ENCODE measurements around the gene RBM47.
"Not testable (repeated sequence)": the region's sequence is repeated elsewhere in the genome, so short reads cannot be mapped to it uniquely, and the experiment has no call there.

Gene RBM47

DNA sequence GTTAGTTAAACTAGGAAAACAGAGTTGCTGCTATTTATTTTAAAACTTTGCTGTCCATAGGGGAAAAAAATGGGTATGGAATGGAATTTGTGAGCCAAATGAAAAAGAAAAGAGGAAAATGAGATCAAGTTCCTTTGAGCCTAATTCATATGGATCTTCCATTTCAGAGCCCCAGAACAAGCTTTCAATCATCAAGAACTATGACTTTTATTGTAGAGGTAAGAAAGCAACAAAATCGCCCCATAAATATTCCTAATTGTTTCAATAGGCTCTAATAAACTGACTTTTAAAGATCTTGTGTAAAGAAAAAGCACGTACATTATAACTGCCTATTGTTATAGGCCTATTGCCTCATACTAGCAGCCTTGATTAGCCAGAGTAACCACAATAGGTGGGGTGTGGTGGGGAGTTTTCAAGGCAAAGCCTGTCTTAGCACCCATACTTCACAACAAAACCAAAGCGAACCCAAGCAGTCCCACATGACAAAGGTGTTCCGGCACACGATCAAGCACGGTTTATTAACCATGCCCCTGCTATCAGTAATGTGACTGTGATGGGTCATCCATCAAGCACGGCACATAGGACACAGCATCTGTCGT is 44.4 kb downstream of the RBM47 start:
- no peak for DNase-seq

DNA sequence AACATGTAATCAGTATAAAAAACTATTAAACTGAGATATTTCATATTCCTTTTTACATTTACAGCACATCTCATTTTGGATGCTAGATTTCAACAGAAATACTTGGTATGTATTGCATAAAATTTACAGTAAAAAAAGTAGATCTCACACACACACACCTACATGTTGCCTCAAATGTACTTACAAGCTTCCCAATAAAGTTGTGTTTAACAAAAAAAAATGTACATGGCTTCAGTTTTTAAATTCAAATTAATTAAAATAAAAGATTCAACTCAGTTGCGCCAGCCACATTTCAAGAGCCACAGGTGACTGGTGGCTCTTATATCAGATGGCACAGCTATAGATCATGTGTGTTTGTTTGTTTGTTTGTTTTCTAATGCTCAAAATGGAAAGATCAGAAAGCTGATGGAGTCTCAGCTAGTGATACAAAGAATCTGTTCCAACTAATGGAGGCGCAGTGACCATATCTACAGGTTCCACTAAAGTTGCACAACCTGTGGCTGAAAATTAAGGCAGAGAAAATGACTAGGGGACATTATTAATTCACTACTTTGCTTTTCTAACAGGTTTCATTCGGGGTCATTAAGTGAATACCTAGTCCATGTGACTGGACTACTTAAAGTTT is 45.0 kb downstream of the RBM47 start:
- DNase-seq, result no peak

DNA sequence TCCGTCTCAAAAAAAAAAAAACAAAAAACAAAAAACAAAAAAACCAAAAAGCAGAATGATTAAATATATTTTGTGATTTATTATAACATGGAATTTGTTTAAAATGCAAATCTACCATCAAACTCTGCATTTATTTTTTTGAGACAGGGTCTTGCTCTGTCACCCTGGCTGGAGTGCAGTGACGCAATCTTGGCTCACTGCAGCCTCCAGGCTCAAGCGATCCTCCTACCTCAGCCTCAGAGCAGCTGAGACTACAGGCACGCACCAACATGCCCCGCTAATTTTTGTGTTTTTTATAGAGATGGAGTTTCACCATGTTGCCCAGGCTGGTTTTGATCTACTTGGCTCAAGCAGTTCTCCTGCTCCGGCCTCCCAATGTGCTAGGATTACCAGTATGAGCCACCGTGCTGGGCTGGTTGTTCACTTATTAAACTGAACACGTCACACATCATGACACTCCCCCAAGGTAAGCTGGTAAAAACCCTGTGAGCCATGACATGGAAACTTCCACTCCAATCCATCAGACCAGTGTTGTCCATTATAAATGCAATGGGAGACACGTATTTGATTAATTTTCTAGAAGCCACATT is 45.7 kb downstream of the RBM47 start:
- no peak for DNase-seq

DNA sequence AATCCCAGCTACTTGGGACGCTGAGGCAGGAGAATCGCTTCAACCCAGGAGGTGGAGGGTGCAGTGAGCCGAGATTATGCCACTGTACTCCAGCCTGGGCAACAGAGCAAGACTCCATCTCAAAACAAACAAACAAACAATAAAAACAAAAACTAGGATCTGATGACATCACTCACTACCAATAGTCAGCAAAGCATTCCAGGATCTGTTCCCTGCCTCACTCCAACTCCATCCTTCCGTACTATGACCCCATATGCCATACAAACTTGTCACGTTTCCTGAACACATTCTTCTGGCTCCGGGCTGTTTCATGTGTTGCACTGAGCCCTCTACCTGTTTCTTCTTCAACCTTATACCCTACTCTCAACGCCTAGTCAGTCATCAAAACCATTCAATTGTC is 47.3 kb downstream of the RBM47 start:
- DNase-seq, result no peak

DNA sequence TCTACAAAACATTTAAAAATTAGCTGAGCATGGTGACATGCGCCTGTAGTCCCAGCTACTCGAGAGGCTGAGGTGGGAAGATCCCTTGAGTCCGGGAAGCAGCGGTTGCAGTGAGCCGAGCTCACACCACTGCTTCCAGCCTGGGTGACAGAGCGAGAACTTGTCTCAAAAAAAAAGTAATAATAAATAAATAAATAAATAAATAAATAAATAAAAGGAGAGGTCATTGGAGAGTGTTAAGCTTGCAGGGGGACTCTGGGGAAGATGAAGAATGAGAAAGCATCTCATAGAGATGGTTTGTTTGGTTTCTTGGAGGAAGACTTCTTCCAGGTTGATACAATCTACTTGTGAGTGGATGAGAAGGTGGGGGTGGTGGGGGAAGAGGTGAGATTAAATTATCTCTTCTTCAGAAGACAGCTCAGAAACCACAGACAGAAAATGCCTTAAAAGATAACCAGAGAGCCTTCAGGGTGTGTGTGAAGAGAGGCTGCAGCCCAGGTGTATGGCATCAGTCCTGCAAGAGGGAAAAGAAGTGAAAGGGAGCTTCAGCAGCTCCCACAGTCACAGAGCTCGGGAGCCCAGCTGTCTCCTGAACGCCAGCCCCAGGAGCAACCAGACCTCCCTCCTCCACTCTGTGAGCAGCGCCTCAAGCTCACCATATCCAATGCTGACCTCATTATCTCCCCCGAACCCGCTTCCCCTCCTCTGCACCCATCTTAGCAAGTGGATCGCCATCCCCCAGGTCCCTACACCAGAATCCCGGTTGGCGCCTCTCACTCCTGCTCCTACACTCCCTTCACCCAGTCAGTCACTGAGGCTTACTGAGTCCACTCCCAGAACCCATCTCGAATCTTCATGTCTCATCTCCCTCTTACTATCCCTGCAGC is 48.2 kb downstream of the RBM47 start:
- no peak for DNase-seq

DNA sequence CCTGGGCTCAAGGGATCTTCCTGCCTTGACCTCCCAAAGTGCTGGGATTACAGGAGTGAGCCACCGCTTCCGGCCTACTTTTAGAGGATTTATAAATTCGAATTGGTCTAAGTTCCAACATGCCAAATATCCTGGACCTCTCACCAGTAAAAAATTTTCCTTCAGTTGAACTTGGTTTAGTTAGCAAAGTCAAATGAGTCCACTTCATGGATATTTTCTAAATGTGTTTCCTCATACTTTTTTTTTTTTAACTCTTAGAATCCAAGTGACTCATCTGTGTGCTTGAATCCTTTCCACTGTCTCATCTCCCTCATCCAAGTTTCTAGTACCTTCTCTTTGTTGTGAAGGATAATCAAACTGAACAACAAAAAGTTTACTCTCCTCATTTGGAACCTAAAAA is 49.7 kb downstream of the RBM47 start:
- DNase-seq, result no peak

DNA sequence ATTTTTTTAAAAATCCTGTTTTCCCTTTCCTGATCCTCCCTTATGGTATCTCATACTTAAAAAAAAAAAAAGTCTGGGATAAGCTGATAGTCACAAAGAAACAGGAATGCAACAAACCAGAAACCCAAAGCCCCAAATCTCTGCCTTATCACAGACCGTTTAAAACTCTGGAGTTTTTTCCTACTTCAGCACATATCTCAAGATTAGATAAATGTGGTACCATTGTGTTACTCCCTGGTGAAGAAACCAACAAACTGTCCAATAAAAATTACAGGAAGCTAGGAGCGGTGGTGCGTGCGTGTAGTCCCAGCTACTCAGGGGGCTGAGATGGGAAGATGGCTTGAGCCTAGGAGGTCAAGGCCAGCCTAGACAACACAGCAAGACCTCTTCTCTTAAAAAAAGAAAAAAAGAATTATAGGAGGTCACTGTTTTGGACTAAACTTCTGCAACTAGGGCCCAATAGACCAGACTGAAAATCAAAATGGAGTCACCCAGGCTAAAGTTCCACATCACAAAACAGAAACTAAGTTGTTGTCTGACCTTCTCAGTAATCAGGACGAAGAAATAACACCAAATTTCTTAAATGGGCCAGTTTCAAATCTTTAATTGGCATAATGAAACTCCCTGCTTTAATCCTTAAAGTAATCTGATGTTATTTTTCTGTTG is 51.9 kb downstream of the RBM47 start:
- DNase-seq, result no peak

DNA sequence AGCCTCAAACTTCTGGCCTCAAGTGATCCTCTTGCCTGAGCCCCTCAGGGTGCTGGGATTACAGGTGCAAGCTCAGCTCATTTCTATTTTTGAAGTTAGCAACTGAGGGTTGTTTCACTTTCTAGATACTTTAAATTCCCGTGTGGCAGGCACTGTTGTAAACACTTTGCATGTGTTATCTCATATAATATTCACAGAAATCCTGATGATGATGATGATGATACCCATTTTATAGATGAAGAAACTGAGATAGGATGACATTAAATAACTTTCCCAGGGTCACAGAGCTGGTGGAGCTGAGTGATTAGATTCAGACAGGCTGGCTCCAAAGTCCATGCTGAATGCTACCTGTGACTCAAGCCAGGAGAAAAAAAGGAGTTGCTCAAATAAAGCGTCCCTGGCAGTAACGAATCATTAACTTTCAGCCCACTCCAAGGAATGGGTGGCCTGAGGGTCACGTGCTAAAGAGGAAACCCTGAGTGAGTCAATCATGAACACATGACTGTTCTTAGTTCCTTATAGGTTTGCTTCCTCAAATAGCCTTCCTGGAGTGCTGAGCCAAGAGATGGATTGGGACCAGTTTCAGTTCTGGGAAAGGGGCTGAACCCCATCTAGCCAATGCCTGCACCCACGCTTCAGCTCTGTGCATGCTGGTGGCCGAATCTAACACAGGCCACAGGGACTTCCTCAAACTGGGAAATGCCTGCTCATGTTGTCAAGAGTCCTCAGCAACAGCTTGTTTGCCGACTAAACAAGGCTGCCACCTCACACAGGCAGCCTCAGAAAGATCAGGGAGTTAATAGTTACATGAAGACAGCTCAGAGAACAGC is 52.8 kb downstream of the RBM47 start:
- DNase-seq, result no peak

DNA sequence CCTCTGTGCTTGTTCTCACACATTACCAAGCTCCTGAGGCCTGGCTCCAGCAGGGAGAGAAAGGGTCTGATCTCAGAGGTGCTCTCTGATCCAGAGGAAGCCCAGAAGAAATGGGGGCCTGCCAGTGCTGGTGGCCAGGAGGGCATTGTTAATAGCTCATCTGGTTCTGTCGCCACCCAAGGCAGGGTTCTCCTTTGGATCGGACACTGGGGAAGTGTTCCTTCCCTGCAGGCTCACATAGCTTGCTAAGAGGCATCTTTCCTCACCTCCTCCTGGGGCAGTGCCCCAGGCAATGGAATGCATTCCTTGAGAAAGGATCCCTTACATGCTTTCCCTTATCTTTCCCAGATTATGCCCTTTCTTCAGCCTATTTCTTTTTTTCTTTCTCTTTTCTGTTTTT is 53.8 kb downstream of the RBM47 start:
- DNase-seq, result no peak

DNA sequence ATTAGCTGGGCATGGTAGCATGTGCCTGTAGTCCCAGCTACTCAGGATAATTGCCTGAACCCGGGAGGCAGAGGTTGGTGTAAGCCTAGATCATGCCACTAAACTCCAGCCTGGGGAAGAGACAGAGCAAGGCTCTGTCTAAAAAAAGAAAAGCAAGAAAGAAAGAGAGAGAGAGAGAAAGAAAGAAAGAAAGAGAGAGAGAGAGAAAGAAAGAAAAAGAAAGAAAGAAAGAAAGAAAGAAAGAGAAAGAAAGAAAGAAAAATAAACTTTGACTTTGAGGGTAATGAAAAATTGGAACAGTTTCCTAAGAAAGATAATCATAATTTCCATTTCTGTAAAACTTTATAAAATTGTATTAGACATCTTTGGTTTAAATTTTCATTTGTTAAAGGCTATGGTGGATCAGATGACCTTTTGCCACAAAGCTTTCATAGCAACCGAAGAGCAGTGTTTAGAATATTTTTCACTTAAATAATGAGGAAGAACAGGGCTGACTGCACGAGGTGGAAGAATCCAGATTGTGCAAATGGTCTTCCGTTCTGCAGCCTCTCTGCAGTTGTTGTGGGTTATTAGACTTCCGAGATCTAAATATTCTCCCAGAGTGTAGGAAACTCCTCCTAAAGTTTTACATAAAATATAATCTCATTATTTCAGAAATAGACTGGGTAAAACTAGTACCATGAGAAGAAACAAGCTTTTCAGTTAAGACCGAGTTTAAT is 55.9 kb downstream of the RBM47 start:
- no peak for DNase-seq

DNA sequence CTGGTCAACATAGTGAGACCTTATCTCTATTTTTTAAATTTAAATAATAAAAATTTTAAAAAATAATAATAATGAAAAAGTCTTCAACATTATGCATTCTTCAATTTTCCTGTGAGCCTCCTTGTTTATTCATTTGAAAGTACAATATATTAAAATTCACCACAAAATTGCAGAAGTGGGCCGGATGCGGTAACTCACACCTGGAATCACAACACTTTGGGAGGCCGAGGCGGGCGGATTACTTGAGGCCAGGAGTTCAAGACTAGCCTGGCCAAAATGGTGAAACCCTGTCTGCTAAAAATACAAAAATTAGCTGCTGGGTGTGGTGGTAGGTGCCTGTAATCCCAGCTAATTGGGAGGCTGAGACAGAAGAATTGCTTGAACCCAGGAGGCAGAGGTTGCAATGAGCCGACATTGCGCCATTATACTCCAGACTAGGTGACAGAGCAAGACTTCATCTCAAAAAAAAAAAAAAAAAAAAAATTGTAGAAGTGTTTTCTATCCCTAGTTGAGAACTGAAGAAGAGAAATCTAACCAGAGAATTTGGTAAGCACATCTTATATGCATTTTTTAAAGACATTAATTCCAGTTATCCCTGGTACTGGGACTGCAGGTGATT is 56.9 kb downstream of the RBM47 start:
- no peak for DNase-seq

DNA sequence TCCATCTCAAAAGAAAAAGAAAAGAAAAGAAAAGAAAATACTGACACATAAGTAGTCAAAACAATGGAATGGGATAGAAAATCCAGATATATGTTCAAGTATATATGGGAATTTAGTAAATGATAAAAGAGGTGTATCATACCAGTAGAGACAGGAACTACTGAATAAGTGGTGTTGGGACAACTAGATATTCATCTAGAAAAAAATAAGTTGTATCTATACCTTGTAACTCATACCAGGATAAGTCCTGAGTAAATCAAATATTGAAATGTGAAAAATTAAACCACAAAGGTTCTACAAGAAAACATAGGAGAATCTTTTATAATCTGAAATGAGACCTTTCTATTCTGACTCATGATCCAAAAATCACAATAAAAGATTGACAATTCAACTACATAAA is 58.5 kb downstream of the RBM47 start:
- DNase-seq, result no peak

DNA sequence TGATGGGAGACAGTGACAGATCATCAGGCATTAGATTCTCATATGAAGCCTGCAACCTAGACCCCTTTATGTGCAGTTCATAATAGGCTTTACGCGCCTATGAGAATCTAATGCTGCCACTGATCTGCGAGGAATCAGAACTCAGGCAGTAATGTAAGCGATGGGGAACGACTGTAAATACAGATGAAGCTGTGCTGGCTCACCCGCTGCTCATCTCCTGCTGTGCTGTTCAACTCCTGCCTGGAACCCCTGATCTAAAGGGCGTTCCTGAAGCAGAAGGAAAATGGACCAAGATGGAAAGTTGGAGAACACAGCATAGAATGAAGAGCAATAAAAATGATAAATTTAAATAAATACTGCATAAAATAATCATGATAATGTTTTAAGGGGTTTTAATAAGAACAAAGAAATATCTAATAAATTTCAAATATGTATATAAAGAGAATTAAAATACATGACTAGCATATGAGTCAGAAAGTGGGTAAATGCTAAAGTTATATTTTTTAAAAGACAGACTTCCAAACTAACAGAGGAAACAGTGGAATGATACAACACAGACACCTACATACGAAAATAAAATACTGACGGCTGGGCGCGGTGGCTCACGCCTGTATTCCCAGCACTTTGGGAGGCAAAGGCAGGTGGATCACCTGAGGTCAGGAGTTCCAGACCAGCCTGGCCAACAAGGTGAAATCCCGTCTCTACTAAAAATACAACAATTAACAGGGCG is 59.2 kb downstream of the RBM47 start:
- no peak for DNase-seq

DNA sequence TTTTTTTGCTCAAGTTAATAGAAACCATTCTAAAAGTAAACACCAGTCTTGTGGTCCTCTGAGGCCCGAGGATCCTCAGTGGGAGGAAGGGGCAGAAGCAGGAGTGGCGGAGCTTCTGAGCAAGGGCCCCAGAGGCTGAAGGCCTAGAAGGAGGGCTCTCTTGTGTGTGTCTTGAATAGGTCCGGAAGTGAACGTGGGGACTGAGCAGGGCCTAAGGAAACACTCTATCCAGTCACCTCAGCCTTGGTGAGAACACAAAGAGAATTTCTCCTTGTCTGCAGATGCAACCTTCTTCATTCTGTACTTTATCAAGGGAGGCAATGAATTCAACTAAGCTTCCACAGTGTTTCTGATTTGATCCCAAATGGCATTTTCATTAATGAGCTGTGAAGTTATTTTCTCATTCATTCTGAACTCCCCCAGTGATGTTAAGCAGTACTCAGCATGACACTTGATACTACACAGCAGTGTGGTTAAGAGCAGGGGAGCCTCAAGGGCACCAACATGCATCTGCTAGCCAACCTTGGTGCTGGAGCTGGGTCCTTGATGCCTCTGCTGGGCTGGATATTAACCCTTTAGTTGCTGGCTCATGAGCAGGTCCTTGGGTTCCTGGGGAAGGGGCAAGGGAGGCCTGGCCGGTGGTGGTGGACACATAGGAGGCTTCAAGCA is 64.7 kb downstream of the RBM47 start:
- no peak for DNase-seq

DNA sequence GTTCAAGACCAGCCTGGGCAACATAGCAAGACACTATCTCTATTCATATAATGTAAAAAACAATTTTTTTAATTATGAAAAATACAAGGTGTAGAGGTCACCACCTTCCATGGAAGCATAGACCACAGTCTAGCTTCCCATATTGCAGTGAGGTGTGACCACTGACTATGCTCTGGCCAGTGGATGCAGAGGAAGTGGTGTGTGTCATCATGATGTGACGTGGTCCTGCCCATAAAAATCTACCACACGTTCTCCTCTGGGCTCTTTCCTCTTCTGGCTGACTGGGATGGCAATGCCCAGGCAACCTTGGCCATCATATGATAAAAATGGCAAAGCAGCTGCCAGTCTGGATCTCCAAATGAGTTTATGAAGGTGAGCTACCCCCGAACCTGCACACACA is 65.7 kb downstream of the RBM47 start:
- no peak for DNase-seq

DNA sequence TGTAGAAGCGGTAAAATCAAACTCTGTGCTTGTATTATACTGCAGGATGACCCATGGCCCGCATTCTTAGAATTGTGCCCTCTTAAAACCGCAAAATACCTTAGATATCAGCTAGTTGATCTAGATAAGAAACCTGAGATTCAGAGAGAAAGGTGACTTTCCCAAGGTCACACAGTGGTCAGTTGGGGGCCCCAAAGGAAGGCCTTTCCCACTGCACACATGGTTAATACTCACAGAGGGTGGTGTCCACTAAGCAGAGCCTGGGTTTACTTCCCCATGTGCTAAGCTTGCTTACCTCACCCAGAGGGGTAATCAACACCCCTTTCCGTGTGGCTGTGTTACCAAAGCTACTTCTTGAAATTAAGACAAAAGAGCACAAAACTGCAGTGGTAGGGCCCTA is 66.3 kb downstream of the RBM47 start:
- DNase-seq, result no peak

DNA sequence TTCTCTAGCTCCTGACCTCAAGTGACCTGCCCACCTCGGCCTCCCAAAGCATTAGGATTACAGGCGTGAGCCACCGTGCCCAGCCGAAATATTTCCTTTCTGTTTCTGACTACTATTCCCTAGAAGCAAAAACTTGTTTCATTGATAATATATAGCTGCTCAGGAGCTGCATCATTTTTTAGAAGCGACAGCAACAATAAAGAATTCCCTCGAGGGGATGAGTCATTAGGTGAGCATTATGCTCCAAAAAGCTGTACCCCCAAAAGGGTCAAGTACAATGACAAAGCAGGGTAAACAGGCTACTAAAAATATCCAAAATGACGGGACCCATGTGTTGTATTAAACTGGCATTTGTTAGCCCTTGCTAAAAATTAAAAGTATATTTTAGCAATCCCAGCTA is 67.0 kb downstream of the RBM47 start:
- DNase-seq, result no peak

DNA sequence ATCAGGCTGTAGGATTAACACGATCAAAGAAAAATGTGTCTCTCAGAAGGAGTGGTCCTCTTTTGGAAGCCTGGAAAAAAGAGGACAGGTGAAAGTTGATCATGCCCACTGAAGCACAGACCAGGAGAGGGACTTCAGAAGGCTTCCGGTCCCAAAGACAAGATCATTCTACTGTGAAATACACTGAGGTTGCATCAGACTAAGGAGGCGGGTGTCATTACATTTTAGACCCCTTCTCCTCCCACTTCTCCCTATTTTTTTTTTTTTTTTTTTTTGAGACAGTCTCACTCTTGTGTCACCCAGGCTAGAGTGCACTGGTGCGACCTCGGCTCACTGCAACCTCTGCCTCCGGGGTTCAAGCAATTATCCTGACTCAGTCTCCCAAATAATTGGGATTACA is 67.5 kb downstream of the RBM47 start:
- no peak for DNase-seq

DNA sequence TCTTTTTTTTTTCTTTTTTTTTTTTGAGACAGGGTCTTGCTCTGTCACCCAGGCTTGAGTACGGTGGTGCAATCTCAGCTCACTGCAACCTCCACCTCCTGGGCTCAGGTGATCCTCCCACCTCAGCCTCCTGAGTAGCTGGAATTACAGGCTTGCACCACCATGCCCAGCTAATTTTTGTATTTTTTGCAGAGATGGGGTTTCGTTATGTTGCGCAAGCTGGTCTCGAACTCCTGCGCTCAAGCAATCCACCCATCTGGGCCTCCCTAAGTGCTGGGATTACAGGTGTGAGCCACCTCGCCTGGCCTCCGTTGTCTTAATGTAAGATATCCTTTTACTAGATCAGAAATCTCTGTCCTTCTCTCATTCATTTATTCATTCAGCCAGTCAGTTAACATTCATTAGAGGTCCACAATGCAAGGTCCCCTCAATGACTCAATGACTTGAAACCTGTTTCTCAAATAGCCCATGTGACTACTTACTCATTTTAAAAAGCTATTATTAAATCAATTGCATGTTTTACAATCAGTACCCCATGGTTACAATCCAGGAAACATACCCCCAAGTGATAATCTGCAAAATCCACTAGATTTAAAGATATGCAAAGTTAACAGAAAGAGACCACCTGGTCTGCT is 68.0 kb downstream of the RBM47 start:
- DNase-seq, result not testable (repeated sequence)

Measured in cortex of kidney (tissue), 1 donor.